K562 (cell line): ENCODE measurements around the gene SRCAP. TPM values are rescaled to one million over a fixed set of nuclear protein-coding genes. Genes with fewer than 3 reads are reported as not detected.

ENCODE experiments used
- CHD7 ChIP-seq: fragments of 200-600 bp; sonication (generic); IDR thresholded peaks from one replicate; pipeline ENCODE4 v1.6.1; 2012; ENCODE audit warnings: mild to moderate bottlenecking, low read depth, low read length, inconsistent platforms
- HMBOX1 ChIP-seq: sonication (generic); IDR thresholded peaks from 2 replicates; pipeline ENCODE4 v1.6.1; 2016
- KLF10 ChIP-seq: fragments of 250-450 bp; sonication (Bioruptor Pico); IDR thresholded peaks from 2 replicates; pipeline ENCODE4 v1.6.1; 2021; ENCODE audit warnings: matching md5 sums
- POLR2G ChIP-seq: fragments of 200-400 bp; formaldehyde crosslinking; IDR thresholded peaks from 2 replicates; pipeline ENCODE4 v1.6.1; 2017; ENCODE audit warnings: low read depth, mild to moderate bottlenecking, antibody characterized with exemption, low read length, moderate library complexity
- RAD51 ChIP-seq: fragments of 450-650 bp; IDR thresholded peaks from 2 replicates; pipeline ENCODE4 v1.7.1; 2016; ENCODE audit warnings: low read depth, mild to moderate bottlenecking, borderline replicate concordance
- RBM14 ChIP-seq: fragments of 200-400 bp; formaldehyde crosslinking; IDR thresholded peaks from 2 replicates; pipeline ENCODE4 v1.6.1; 2018; ENCODE audit warnings: low read depth, mild to moderate bottlenecking, low read length, moderate library complexity, borderline replicate concordance; ENCODE audit not compliant: insufficient read depth
- SAP30 ChIP-seq: fragments of 200-600 bp; sonication (generic); IDR thresholded peaks from 2 replicates; pipeline ENCODE4 v1.6.1; 2012; ENCODE audit warnings: borderline replicate concordance, low read depth, mild to moderate bottlenecking, moderate library complexity, low read length, control low read depth, inconsistent platforms; ENCODE audit not compliant: insufficient read depth, poor library complexity, severe bottlenecking
- ZBTB26 ChIP-seq: fragments of 450-650 bp; formaldehyde crosslinking; IDR thresholded peaks from 2 replicates; pipeline ENCODE4 v1.4.0; 2022; ENCODE audit warnings: missing genetic modification characterization
- ZBTB9 ChIP-seq: fragments of 450-650 bp; formaldehyde crosslinking; IDR thresholded peaks from 2 replicates; pipeline ENCODE4 v1.4.0; 2020; ENCODE audit warnings: mild to moderate bottlenecking, moderate library complexity
- ZFP1 ChIP-seq: fragments of 450-650 bp; formaldehyde crosslinking; IDR thresholded peaks from 2 replicates; pipeline ENCODE4 v1.4.0; 2020; ENCODE audit warnings: mild to moderate bottlenecking, mixed read lengths
- ZNF717 ChIP-seq: fragments of 250-450 bp; sonication (Bioruptor Pico); IDR thresholded peaks from 2 replicates; pipeline ENCODE4 v1.5.0; 2021
- polyA plus RNA-seq, 8 experiments: library from polyadenylated mRNA; depleted of rRNA in 4 of 8; stranded (reverse) in 5 of 8; unstranded in 3 of 8; fragments of >200 nt; fragmentation: Nextera tagmentation in 2 of 8; fragmentation: Illumina TruSeq in 1 of 8; extraction: Ambion mirVana in 2 of 8; extraction: Trizol in 1 of 8; gene quantifications; 2 replicates each; pipeline versions ENCODE4 v1.2.1 to v1.2.3, GENCODE V29; 2011 to 2014; ENCODE audit warnings: inconsistent platforms in 1 of 8, missing spikeins in 1 of 8
- total RNA-seq, 7 experiments: library from RNA; depleted of rRNA in 6 of 7; stranded (reverse); fragments of >200 nt in 6 of 7; fragmentation: Illumina TruSeq in 2 of 7; extraction: Trizol in 2 of 7; gene quantifications; 2 replicates each; pipeline versions ENCODE4 v1.2.1 to v1.2.3, GENCODE V29; 2011 to 2021; ENCODE audit warnings: low replicate concordance in 1 of 7

SRCAP gene
- total and polyA plus RNA-seq, 9 of the 15 experiments (the other 6 are each of a cell fraction or from before 2014, with no cell fraction given) = 0.21 to 62.6 (median 5.8) TPM

GRCh38 chr16:30775392-30776188 lies 76.6 kb downstream of the SRCAP start (continued):
- TF ChIP-seq CHD7 (no peak), ZFP1 (peak; percentile 70; the same call in 1 of the 2 replicates), ZBTB26 (CRISPR knock-in tag) (peak; percentile 60; the same call in 1 of the 2 replicates), POLR2G (peak; percentile 99), ZNF717 (CRISPR knock-in tag) (0 out of 2 replicates have a peak, but pooled peaks have one; percentile 35), RAD51 (no peak; the same call in none of the 2 replicates), RBM14 (0 out of 2 replicates have a peak, but pooled peaks have one; percentile 87), ZBTB9 (CRISPR knock-in tag) (peak; percentile 53; the same call in 1 of the 2 replicates), KLF10 (CRISPR knock-in tag) (no peak), HMBOX1 (no peak), SAP30 (peak; percentile 83)
